HepG2 (cell line): ENCODE data around the gene NUDT2. TPM values are rescaled to one million over a fixed set of nuclear protein-coding genes. Genes with fewer than 3 reads are reported as not detected.

Experiments used
- ATAC-seq: fragments of 200-7000 bp; cut with Tn5 transposase; 3 replicates; pipeline ENCODE4 v1.9.1; 2020; ENCODE audit warnings: mild to moderate bottlenecking, moderate library complexity
- BruUV-seq: library from RNA; stranded (reverse); fragments of 400-500 nt; replicated peaks from 2 replicates; lab custom pipeline; 2021; lab: Mats Ljungman, UMichigan
- CTCF ChIA-PET: fragments of 300-600 bp; formaldehyde crosslinking; extraction: SDS; loops from one replicate; lab custom pipeline; 2021; ENCODE audit warnings: low total read pairs, inconsistent platforms, low intra/inter-chr PET ratio; lab: Yijun Ruan, JAX
- POLR2A ChIA-PET: fragments of 350-600 bp; sonication (Branson Sonifier 250); formaldehyde crosslinking; loops from one replicate; lab custom pipeline; 2020; ENCODE audit warnings: antibody characterized with exemption, inconsistent platforms; lab: Yijun Ruan, JAX
- DNase-seq: peaks from one replicate; pipeline ENCODE4 v3.0.0-alpha.2; 2015; ENCODE audit warnings: low spot score
- FAIRE-seq: peaks from 3 replicates; lab custom pipeline; 2011; peaks lifted over from hg19 to GRCh38; lab: Jason Lieb, UNC
- H2AFZ ChIP-seq: one replicate; pipeline ENCODE4 v1.6.1; 2011; ENCODE audit warnings: low read length, inconsistent platforms
- H3K27ac ChIP-seq: fragments of 300-600 bp; 3 replicates; pipeline ENCODE4 v1.8.0; 2011; ENCODE audit warnings: mixed run types, mild to moderate bottlenecking, mixed read lengths, low read length, inconsistent platforms; ENCODE audit not compliant: insufficient read depth; ENCODE audit errors: extremely low read length
- H3K27me3 ChIP-seq, 2 experiments: fragments of 200-600 bp in 1 of 2; 2 replicates in 1 of 2; 3 replicates in 1 of 2; pipeline versions ENCODE4 v1.6.0 to v1.8.0; 2011; ENCODE audit warnings: low read length in 2 of 2, mild to moderate bottlenecking in 2 of 2, moderate library complexity in 2 of 2, inconsistent platforms in 1 of 2; ENCODE audit not compliant: insufficient read depth in 2 of 2, control insufficient read depth in 1 of 2
- H3K36me3 ChIP-seq, 2 experiments: fragments of 200-600 bp in 1 of 2; replicated peaks in 1 of 2; 2 replicates in 1 of 2; 3 replicates in 1 of 2; pipeline versions ENCODE4 v1.5.1 to v1.8.0; 2011; ENCODE audit warnings: low read length in 2 of 2, inconsistent platforms in 1 of 2; ENCODE audit not compliant: insufficient read depth in 2 of 2, control insufficient read depth in 1 of 2
- H3K4me1 ChIP-seq: 2 replicates; pipeline ENCODE4 v1.5.1; 2012; ENCODE audit warnings: low read length, inconsistent platforms; ENCODE audit not compliant: insufficient read depth
- H3K4me2 ChIP-seq: 2 replicates; pipeline ENCODE4 v1.6.0; 2011; ENCODE audit warnings: low read depth, low read length, inconsistent platforms
- H3K4me3 ChIP-seq, 3 experiments: fragments of 200-600 bp in 1 of 3; sonication (generic), shearing (Covaris generic) in 1 of 3; replicated peaks in 1 of 3; 2 replicates each; pipeline ENCODE4 v1.5.1; 2011 to 2016; ENCODE audit warnings: low read length in 3 of 3, inconsistent platforms in 2 of 3, low read depth in 2 of 3, mild to moderate bottlenecking in 2 of 3, control low read depth in 1 of 3, mixed read lengths in 1 of 3; ENCODE audit not compliant: insufficient read depth in 1 of 3
- H3K79me2 ChIP-seq: one replicate; pipeline ENCODE4 v1.6.1; 2011; ENCODE audit warnings: low read length, inconsistent platforms; ENCODE audit not compliant: insufficient read depth
- H3K9ac ChIP-seq: 2 replicates; pipeline ENCODE4 v1.6.0; 2011; ENCODE audit warnings: mild to moderate bottlenecking, low read depth, low read length, inconsistent platforms; ENCODE audit not compliant: insufficient read depth
- H3K9me3 ChIP-seq: 2 replicates; pipeline ENCODE4 v1.5.1; 2012; ENCODE audit warnings: mild to moderate bottlenecking, low read length
- H4K20me1 ChIP-seq: 2 replicates; pipeline ENCODE4 v1.6.0; 2011; ENCODE audit warnings: inconsistent platforms, mild to moderate bottlenecking, low read length, moderate library complexity; ENCODE audit not compliant: insufficient read depth
- ASH2L ChIP-seq: fragments of 300-600, 200-600 bp; sonication (generic); IDR thresholded peaks from 2 replicates; pipeline ENCODE4 v1.7.0; 2017; ENCODE audit warnings: low read depth, mild to moderate bottlenecking, moderate library complexity, mixed read lengths, low read length; ENCODE audit not compliant: insufficient read length
- ATF7-NPFF ChIP-seq: sonication (generic); formaldehyde crosslinking; IDR thresholded peaks from 2 replicates; pipeline ENCODE4 v1.8.1; 2023; ENCODE audit warnings: mild to moderate bottlenecking, low read depth, missing genetic modification reagents, moderate library complexity
- HDAC6 ChIP-seq: fragments of 200-600 bp; sonication (generic); IDR thresholded peaks from 2 replicates; pipeline ENCODE4 v1.7.0; 2017; ENCODE audit warnings: mild to moderate bottlenecking, antibody characterized with exemption, low read length, low read depth
- MLX ChIP-seq: IDR thresholded peaks from 2 replicates; pipeline ENCODE4 v1.6.1; 2016
- ZBTB33 ChIP-seq: sonication (generic); formaldehyde crosslinking; IDR thresholded peaks from 2 replicates; pipeline ENCODE4 v1.4.0; 2020; ENCODE audit warnings: missing genetic modification reagents
- ZNF12 ChIP-seq: sonication (generic); formaldehyde crosslinking; IDR thresholded peaks from 2 replicates; pipeline ENCODE4 v1.5.0; 2020; ENCODE audit warnings: missing genetic modification reagents
- ZNF747 ChIP-seq: sonication (generic); formaldehyde crosslinking; IDR thresholded peaks from 2 replicates; pipeline ENCODE4 v1.8.1; 2023; ENCODE audit warnings: missing genetic modification reagents, mild to moderate bottlenecking, borderline replicate concordance
- WGBS: methylation state at CpG from one replicate; pipeline ENCODE4 v1.1.6; 2017; ENCODE audit warnings: low lambda C conversion rate; 5-methylcytosine and 5-hydroxymethylcytosine counted together
- in situ Hi-C: cut with HindIII; loops from 2 replicates; pipeline ENCODE4 v1.10.0; 2017; ENCODE audit warnings: low pct_unique_long_range_greater_than_20kb; ENCODE audit not compliant: extremely low pct_ligation_motif_present
- intact Hi-C: fragments of 100-400 bp; cut with micrococcal nuclease; formaldehyde crosslinking; loops from one replicate; pipeline ENCODE4 v1.10.0; 2022; ENCODE audit not compliant: unreplicated experiment
- polyA plus RNA-seq, 8 experiments: library from polyadenylated mRNA; depleted of rRNA in 3 of 8; stranded (reverse) in 7 of 8; unstranded in 1 of 8; fragments of >200 nt; fragmentation: Illumina TruSeq in 4 of 8; extraction: Trizol in 4 of 8; gene quantifications; 2 replicates each; pipeline versions ENCODE4 v1.2.1 to v1.2.3, GENCODE V29; 2011 to 2016; ENCODE audit warnings: low read depth in 4 of 8, missing spikeins in 1 of 8, mixed read lengths in 1 of 8; ENCODE audit not compliant: insufficient read depth in 1 of 8
- total RNA-seq, 5 experiments: library from RNA; depleted of rRNA; stranded (reverse); fragments of >200 nt; fragmentation: Illumina TruSeq; extraction: Trizol; gene quantifications; 2 replicates each; pipeline ENCODE4 v1.2.3, GENCODE V29; 2016; ENCODE audit warnings: low read depth in 1 of 5

The NUDT2 gene
- total and polyA plus RNA-seq, 2 of the 13 experiments (the other 11 are each of a cell fraction or from before 2014, with no cell fraction given) = 19.9 to 24.6 TPM

- no peak for ATAC-seq
- CTCF ChIA-PET = interaction anchor here (7.1 kb wide), 1 partner anchor 43 kb away, joined by 143 read pairs; the partner anchor contains the start of gene MYORG
- peaks cover 10 to 12% of the 10 kb centered on the region in 2 experiments for H3K36me3 ChIP-seq
- BruUV-seq = no TSS peak
- peak overlapping the region; percentile 59 for H3K9ac ChIP-seq
- H3K4me1 ChIP-seq = peaks cover 52% of the 10 kb centered on the region
- DNase-seq = no peak
- H3K27ac ChIP-seq = peak overlapping the region; percentile 68
- no peaks in the 10 kb centered on the region for H3K9me3 ChIP-seq
- H3K4me2 ChIP-seq = peak overlapping the region; percentile 71
- no peak for FAIRE-seq
- WGBS = 88% methylated on average over 4 of the region's 4 CpGs
- in situ Hi-C loops = no loop called here
- intact Hi-C loops = loop anchor here (10.0 kb wide), 1 partner anchor 169 kb away; no protein-coding TSS in a partner anchor
- H3K27me3 ChIP-seq = no peaks in the 10 kb centered on the region
- no peaks in the 10 kb centered on the region for H4K20me1 ChIP-seq
- peaks cover 2% of the 10 kb centered on the region for H3K79me2 ChIP-seq
- no peak for TF ChIP-seq ASH2L
- no peak for TF ChIP-seq ATF7-NPFF (CRISPR knock-in tag)
- TF ChIP-seq ZBTB33 (CRISPR knock-in tag) = no peak
- TF ChIP-seq ZNF12 (CRISPR knock-in tag) = no peak
- TF ChIP-seq HDAC6 = no peak
- TF ChIP-seq ZNF747 = no peak
- no peak for TF ChIP-seq MLX (CRISPR knock-in tag)
- H2AFZ ChIP-seq = no peak overlapping the region
- H3K4me3 ChIP-seq = no peak overlapping the region
- POLR2A ChIA-PET = interaction anchor here (2.2 to 7.6 kb wide), 5 partner anchors 12 to 167 kb away, joined by 10 to 162 read pairs (median 18); partner anchors contain the start of gene MYORG
Observed at GRCh38 chr9:34335376-34335775, 6.0 kb downstream of the NUDT2 start.
